ENCODE data around the gene STK24. TPM values are rescaled to one million over a fixed set of nuclear protein-coding genes. Genes with fewer than 3 reads are reported as not detected.

The STK24 gene
- total and polyA plus RNA-seq, 10 of the 15 experiments (the other 5 are each of a cell fraction or from before 2014, with no cell fraction given), result 7.5 to 115 (median 52.9) TPM

GRCh38 chr13:98570929-98571372 is 6.0 kb downstream of the STK24 start (continued):
- no peak for TF ChIP-seq PRDM15 (CRISPR knock-in tag; IDR thresholded peaks at IDR 0.05)
- TF ChIP-seq EP300 (IDR thresholded peaks at IDR 0.05; ENCODE audit: borderline replicate concordance in 1 of 2, control insufficient read depth in 1 of 2, low read depth in 2 of 2, low read length in 2 of 2), result peak; percentile 29 to 40; a peak in 2 of 4 replicates
- no peak for TF ChIP-seq STAT1 (conservative IDR thresholded peaks at IDR 0.05)
- TF ChIP-seq NFYA (IDR thresholded peaks at IDR 0.05; ENCODE audit: borderline replicate concordance, low read depth, low read length), result no peak
- no peak for TF ChIP-seq HSF1 (IDR thresholded peaks at IDR 0.05; ENCODE audit: low read depth, low read length)
- TF ChIP-seq MYC (IDR thresholded peaks at IDR 0.05; ENCODE audit: insufficient read depth, insufficient read length, insufficient replicate concordance, low read length, severe bottlenecking), result no peak
- no peak for TF ChIP-seq ELK1 (IDR thresholded peaks at IDR 0.05; ENCODE audit: low read depth, low read length)
- no peak for TF ChIP-seq TARDBP (IDR thresholded peaks at IDR 0.05; ENCODE audit: borderline replicate concordance)
- no peak for TF ChIP-seq TAF1 (IDR thresholded peaks at IDR 0.05; ENCODE audit: borderline replicate concordance, low read depth, low read length)
- TF ChIP-seq ESRRA (IDR thresholded peaks at IDR 0.05; ENCODE audit: low read length), result no peak
- TF ChIP-seq IRF4 (IDR thresholded peaks at IDR 0.05; ENCODE audit: low read depth, low read length), result 0 out of 2 replicates have a peak, but pooled peaks have one; percentile 19
- TF ChIP-seq NBN (IDR thresholded peaks at IDR 0.05), result no peak
- TF ChIP-seq NFXL1 (IDR thresholded peaks at IDR 0.05; ENCODE audit: borderline replicate concordance), result no peak
- no peak for TF ChIP-seq GABPA (IDR thresholded peaks at IDR 0.05; ENCODE audit: low read depth)
- TF ChIP-seq TCF12 (IDR thresholded peaks at IDR 0.05; ENCODE audit: low read depth, low read length), result no peak
- no peak for TF ChIP-seq CBX3 (IDR thresholded peaks at IDR 0.05; ENCODE audit: borderline replicate concordance, low read depth)
- TF ChIP-seq SMAD5 (IDR thresholded peaks at IDR 0.05; ENCODE audit: low read depth), result no peak
- peak; percentile 54; the same call in 1 of the 2 replicates for TF ChIP-seq SPI1 (IDR thresholded peaks at IDR 0.05; ENCODE audit: borderline replicate concordance, insufficient read depth, low read depth, low read length)
- no peak for TF ChIP-seq TCF3 (IDR thresholded peaks at IDR 0.05; ENCODE audit: borderline replicate concordance, insufficient read depth, low read depth, low read length)
- no peak for TF ChIP-seq IRF5 (IDR thresholded peaks at IDR 0.05; ENCODE audit: borderline replicate concordance)
- TF ChIP-seq JUND (IDR thresholded peaks at IDR 0.05; ENCODE audit: low read depth, low read length), result no peak
- no peak for TF ChIP-seq SUZ12 (IDR thresholded peaks at IDR 0.05; ENCODE audit: unreplicated experiment)
